Stimulated activated CD4-positive, alpha-beta T cell treated with anti-CD3 and anti-CD28 coated beads, Interleukin-1b, Interleukin-23, amount 100 ng/mL, for 1 hour (primary cell): ENCODE results near the gene POC5.

Experiments used
- DNase-seq, 2 donors: peaks; one replicate each; pipeline ENCODE4 v3.0.0-alpha.2; 2020; ENCODE audit warnings: low read depth in 2 of 2

POC5 gene

DNA sequence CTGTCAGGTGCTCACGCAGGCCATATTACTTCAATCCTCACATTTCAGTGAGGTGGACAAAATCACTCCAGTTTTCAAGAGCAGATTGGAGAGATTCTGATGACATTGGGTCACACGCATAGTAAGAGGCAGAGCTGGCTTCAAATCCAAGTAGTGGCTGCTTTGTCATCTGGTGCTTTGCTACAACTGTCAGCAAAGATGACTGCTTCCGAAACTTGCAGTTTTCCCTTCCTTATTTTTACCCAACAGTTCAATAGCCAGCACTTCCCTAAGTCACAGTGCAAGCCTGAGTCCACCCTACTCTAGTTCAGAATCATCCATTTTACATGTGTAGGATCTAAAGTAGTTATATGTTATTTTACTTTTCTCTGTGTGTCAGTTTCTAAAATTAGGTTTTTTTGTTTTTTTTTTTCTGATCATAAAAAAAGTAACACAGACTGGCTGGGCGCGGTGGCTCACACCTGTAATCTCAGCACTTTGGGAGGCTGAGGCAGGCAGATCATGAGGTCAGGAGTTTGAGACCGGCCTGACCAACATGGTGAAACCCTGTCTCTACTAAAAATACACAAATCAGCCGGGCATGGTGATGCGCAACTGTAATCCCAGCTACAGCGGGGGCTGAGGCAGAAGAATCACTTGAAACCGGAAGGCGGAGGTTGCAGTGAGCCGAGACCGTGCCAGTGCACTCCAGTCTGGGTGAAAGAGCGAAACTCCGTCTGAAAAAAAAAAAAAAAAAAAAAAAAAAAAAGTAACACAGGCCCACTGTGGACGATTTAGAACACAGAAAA lies 56.4 kb downstream of the POC5 start:
- DNase-seq, result no peak

DNA sequence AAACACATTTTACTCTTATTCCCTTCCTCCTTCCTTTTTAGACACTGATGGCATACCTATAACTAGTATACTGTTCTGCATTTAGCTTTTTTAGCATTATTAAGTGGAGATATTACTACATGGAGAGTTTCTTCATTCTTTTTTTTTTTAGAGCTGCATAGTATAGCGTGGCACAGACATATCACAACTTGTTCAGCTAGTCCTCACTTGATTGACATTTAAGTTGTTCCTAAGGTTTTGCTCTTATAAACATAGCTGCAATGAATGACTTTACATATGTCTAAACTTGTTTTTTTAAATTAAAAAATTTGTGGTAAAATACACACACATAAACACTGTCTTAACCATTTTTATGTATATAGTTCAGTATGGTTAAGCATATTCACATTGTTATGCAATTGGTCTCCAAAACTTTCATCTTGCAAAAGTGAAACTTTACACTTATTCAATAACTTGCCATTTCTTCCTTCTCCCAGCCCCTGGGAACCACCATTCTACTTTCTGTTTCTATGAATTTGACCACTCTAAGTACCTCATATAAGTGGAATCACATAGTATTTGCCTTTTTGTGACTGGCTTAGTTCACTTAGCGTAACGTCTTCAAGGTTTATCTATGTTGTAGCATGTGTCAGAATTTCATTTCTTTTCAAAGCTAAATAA lies 57.3 kb downstream of the POC5 start:
- DNase-seq, result no peak

DNA sequence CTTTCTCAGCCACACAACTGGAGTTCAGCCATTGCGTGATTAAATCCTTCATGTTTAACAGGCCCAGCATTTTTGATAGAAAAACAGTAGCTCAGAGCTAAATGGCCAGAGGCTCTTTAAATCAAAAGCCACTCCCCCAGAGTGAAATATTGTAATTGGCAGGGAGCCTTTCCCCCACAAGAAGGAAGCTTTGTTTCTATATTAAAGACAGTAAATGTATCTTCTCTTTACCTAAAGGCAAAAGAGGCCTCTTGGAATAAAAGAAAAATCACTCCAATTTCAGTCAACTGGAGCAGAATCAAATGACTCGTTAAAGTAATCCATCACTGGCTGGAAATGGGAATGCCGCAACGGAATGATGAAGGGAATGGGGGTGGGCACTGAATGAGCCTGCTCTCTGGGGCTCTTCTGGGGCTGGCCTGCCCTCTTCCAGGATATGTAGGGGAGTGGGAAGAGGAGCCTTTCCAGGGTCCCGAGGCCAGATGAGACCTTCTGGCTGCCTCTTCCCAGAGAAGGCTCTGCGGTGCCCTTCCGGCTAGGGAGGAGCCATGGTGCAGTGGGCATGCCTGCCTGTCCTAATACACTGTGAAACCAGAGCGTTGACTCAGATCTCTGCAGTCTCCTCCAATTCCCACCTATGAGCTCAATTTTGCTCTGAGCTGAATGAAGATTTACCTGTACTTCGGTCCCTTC lies 60.8 kb downstream of the POC5 start:
- no peak for DNase-seq

DNA sequence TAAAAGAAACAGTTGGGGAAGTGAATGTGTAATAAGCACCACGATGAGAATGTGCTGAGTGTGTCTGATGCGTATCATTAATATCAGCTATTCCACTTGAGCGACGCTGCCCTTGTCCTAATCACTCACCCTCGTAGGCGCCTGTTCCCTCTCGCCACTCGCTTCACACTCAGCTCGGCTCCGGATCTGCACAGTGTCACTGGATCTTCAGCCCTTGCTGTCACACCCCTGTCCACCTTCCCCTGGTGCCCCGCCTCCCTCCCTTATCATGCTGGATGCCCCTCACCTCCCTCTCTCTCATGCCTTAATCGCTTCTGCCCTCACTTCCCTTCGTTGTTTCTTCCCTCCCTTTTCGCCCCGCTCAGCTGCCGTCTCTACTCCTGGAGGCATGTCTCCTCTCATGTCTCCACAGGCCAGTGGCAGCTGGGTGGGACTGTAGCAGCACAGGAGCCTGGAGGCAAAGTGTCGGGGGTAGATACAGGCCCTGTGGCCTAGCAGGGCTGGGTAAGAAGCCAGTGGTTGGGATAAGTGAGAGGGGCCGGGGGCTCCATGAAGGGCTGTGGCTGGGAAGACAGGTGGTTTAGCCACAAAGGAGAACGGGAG lies 62.4 kb downstream of the POC5 start:
- DNase-seq, result no peak

DNA sequence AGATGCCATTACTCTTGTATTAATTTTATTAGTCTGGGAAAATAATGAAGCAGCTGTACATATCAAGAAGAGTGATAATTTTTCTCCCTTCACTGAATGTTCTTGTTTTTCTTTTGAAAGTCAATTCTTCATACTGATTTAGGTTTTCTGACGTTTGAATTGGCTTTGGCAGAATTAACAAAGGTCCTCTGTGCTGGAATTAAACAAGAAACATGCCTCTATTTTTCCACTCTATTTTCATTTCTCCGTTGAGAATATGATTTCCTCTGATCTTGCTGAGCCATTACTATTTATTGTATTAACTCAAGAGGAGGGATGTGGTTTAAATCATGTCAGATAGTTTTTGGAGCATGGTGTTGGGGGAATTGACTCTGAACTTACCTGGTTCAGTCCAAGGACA lies 63.7 kb downstream of the POC5 start:
- DNase-seq, result no peak

DNA sequence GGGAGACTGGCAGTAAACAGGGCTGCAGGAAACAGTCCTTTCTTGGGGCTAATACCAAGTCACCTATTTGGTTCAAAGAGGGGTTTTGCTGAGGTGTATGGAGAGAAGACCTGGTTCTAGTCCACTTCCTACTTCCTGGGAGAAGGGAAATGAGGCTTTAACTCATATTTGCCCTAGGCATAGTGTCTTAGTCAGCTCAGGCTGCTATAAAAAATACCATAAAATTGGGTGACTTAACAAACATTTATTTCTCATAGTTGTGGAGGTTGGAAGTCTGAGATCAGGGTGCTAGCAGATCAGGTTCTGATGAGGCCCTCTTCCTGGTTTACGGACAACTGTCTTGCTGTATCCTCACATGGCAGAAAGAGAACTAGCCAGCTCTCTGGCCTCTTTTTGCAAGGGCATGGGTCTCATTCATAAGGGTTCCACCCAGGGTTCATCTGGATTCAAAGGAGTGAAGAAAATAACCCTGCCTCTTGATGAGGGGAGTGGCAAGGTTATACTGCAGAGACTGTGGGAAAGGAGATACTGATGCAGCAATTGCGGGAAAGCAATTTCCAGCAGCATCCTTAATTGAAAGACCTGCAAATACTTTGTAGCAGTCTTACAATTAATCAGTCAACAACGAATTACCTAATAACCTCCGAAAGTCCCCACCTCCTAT lies 65.5 kb downstream of the POC5 start:
- DNase-seq, result no peak

DNA sequence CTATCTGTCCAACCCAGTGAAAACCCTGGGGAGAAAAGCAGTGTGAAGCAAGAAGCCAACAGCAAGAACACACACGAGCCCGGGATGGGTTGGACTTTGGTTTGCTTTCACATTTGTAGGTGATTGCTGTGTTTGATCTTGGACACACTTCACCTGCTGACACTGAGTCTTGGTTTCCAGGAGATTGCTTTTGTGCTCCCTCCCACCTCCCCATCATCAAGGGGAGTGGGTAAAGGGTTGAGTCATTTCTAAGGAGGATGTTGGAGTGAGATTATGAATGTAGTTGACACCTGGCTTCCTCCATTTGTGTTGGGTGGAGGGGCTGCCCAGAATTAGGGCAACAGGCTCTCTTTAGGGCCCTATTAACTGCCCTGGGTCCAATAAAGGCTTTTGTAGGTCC lies 68.5 kb downstream of the POC5 start:
- DNase-seq, result no peak

DNA sequence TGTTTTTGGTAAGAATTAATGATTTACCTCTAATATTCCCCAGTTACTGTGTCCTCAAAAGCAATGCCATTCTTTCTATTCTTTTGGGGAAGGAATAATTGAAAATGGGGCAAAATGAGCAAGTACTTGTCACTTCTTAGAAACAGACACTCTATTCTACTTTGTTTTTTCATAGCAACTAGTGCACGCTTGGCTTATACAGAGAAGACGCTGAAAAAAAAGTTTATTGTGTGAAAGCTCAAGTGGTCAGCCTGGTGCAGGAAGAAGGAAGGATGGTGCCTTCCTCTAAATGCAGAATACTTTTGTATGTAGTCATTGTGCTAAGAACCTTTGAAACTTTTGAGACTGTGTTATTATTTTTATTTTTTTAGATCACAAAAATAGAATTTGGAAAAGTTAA lies 76.4 kb downstream of the POC5 start:
- no peak for DNase-seq

DNA sequence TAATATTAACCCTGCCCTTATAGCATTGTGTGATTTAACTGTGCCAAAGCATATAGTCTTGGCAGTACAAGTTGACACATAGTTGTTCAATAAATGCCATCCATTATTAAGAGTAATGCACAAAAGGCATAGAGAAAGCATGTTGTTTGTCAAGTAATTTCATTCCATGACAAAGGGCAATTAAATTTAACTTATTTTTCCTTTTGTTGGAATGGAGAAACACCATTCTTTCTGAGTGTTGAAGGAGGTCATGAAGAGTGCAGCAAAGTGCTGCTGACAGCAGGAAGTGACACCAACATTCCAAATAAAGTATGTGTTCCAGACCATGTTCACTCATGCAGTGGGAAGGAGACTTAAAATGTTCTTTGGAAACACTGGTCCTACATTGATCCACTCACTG lies 76.8 kb downstream of the POC5 start:
- DNase-seq, result no peak

DNA sequence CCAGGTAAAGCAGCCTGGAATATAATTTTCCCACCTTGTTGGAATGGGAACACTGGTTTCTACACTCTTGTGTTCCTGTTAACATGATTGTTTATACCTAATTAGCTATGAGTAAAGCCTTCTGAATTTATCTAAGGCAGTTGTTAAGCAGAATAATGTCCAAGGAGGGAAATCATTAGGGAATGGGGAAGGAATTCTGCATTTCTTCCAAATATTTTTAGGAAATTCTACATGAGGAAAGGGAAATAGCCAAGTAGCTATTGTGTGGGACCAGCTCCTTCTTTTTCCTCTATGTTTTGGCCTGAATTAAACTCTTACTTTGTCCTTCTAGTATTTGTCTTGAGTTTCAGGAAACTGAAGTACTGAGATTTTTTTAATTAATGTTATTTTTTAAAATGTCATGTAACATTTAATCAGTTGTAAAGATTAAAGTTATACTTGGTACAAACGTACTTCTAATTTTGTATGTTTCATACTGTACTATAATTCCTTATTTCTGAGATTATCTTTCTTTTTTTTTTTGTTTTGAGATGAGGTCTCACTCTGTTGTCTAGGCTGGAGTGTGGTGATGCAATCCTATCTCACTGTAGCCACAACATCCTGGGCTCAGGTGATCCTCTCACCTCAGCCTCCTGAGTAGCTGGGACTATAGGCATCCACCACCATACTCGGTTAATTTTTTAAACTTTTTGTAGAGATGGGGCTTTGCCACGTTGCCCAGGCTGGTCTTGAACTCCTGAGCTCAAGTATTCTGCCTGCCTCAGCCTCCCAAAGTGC lies 77.5 kb downstream of the POC5 start:
- DNase-seq, result no peak

DNA sequence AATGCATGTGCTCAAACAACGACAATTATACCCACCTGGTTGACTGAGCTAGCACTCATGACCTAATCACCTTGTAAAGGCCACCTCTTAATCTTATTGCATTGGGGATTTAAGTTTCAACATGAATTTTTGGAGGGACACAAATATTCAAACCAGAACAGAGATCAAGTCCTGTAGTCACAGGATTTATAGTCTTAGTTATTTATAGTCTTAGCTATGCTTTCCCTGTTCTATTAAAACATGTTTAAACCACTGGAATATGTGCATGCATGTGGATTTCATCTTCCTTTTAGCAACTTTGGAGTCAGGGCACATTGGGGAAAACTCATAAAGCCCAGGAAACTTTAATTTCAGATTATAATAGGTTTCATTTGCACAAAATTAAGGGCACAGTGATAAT lies 79.3 kb downstream of the POC5 start:
- no peak for DNase-seq

DNA sequence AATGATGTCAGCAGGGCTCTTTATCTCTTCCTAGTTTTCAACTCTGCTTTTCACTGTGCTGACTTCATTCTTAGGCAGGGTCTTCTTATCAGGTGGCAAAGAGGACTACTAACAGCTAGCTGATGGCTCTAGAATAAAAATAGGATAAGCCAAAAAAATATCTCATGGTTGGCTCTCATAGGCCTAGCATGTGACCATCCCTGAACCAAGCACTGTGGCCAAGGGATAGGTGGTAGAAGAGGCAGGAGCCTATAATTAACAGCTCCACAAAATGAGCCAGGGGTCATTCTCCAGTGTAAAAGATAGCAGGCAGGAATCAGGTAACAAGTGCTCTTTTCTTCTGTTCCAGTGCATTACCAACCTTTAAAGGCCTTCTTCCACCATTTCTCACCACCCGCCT lies 84.9 kb downstream of the POC5 start:
- DNase-seq, result no peak

DNA sequence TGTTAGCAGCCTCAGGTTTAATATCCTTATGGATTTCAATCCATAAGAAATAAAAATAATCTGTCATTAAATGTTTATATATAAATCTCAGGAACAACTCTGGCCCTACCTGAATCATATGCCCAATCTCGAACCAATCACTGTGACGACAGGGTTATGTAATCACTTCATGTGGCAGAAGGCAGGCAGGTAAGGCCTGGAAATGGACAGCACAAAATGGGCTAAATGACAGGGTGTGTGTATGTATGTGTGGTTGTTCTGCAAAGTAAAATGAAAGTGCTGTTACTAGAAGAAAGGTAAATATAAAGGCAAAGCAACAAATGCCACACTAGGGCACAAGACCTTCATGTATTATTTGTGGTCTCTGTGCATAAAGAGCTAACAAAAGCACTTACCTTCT lies 86.4 kb downstream of the POC5 start:
- DNase-seq, result no peak

DNA sequence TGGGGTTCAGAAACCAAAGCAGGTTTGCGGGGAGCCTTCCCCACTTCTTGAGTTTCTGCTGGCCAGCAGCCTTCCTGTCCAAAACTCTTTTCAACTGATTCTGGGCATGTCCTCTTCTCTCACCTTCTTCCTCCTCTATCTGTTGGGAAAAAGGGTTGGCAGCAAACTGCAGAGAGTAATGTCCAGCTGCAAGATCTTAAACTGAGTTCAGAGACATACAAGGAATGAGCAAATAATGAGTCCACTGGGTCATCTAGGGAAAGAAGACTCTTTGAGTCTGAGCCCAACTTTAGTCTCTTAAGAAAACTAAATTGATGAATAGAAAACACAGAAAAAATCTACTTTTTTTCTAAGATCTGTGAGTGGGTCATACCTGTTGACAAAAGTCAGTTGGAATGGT lies 89.4 kb downstream of the POC5 start:
- DNase-seq, result no peak

DNA sequence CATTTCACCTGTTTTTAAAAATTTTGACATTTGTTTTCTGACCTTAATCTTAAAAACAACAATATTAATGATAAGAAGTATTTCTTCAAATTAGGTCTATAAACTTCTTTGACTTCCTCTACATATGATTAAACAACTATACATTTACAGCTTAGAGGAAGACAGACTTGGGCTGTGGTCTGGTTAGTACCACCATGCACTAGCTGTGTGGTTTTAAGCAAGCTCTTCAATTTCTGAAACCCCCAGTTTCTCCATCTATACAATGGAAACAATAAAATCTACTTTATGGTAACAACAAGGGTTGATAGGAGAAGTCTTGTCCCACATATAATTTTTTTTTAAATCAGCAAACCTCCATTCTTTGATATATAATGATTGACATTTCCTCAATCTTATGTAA lies 90.3 kb downstream of the POC5 start:
- DNase-seq, result no peak
